ENCODE results near the gene ABCA2.

The ABCA2 gene

GRCh38 chr9:137020771-137021567 lies 7.1 kb downstream of the ABCA2 start:
- no peak for DNase-seq (ENCODE audit: low read depth, low spot score)
- H3K4me3 ChIP-seq (ENCODE audit: low read length), result no peak overlapping the region

- no peak overlapping the region for H3K4me3 ChIP-seq (ENCODE audit: low read length)
- no peak for DNase-seq (ENCODE audit: low read depth, low spot score)
Measured at GRCh38 chr9:137019891-137020683, 8.0 kb downstream of the ABCA2 start.

- no peak overlapping the region for H3K4me3 ChIP-seq (ENCODE audit: low read length)
- no peak for DNase-seq (ENCODE audit: low read depth, low spot score)
Measured at GRCh38 chr9:137018761-137019559, 9.1 kb downstream of the ABCA2 start.

- DNase-seq (ENCODE audit: low read depth, low spot score), result no peak
- no peak overlapping the region for H3K4me3 ChIP-seq (ENCODE audit: low read length)
Measured at GRCh38 chr9:137017791-137018497, 10.1 kb downstream of the ABCA2 start.

GRCh38 chr9:137017071-137017470 lies 11.0 kb downstream of the ABCA2 start:
- no peak for DNase-seq (ENCODE audit: low read depth, low spot score)
- H3K4me3 ChIP-seq (ENCODE audit: low read length), result no peak overlapping the region

GRCh38 chr9:137016436-137016835 lies 11.6 kb downstream of the ABCA2 start:
- no peak for DNase-seq (ENCODE audit: low read depth, low spot score)
- H3K4me3 ChIP-seq (ENCODE audit: low read length), result no peak overlapping the region

- no peak for DNase-seq (ENCODE audit: low read depth, low spot score)
- H3K4me3 ChIP-seq (ENCODE audit: low read length), result no peak overlapping the region
Measured at GRCh38 chr9:137015976-137016375, 12.1 kb downstream of the ABCA2 start.

- no peak overlapping the region for H3K4me3 ChIP-seq (ENCODE audit: low read length)
- no peak for DNase-seq (ENCODE audit: low read depth, low spot score)
Measured at GRCh38 chr9:137015540-137015930, 12.5 kb downstream of the ABCA2 start.

- no peak for DNase-seq (ENCODE audit: low read depth, low spot score)
Measured at GRCh38 chr9:137014776-137015539, 13.1 kb downstream of the ABCA2 start.

GRCh38 chr9:137014166-137014565 lies 13.9 kb downstream of the ABCA2 start:
- DNase-seq (ENCODE audit: low read depth, low spot score), result no peak
- H3K4me3 ChIP-seq (ENCODE audit: low read length), result no peak overlapping the region

More at GRCh38 chr9:137014776-137015539, 13.1 kb downstream of the ABCA2 start:
- no peak overlapping the region for H3K4me3 ChIP-seq (ENCODE audit: low read length)

- no peak for DNase-seq (ENCODE audit: low read depth, low spot score)
- no peak overlapping the region for H3K4me3 ChIP-seq (ENCODE audit: low read length)
Measured at GRCh38 chr9:137013571-137013940, 14.5 kb downstream of the ABCA2 start.

- DNase-seq (ENCODE audit: low read depth, low spot score), result no peak
- H3K4me3 ChIP-seq (ENCODE audit: low read length), result no peak overlapping the region
Measured at GRCh38 chr9:137012694-137013570, 15.1 kb downstream of the ABCA2 start.

GRCh38 chr9:137011907-137012675 lies 15.9 kb downstream of the ABCA2 start:
- no peak for DNase-seq (ENCODE audit: low read depth, low spot score)
- no peak overlapping the region for H3K4me3 ChIP-seq (ENCODE audit: low read length)

- DNase-seq (ENCODE audit: low read depth, low spot score), result no peak
- no peak overlapping the region for H3K4me3 ChIP-seq (ENCODE audit: low read length)
Measured at GRCh38 chr9:137011156-137011555, 16.9 kb downstream of the ABCA2 start.

- no peak overlapping the region for H3K4me3 ChIP-seq (ENCODE audit: low read length)
- DNase-seq (ENCODE audit: low read depth, low spot score), result no peak
Measured at GRCh38 chr9:137009938-137010732, 17.9 kb downstream of the ABCA2 start.

GRCh38 chr9:137009217-137009616 lies 18.8 kb downstream of the ABCA2 start:
- DNase-seq (ENCODE audit: low read depth, low spot score), result no peak

More at GRCh38 chr9:137009217-137009616, 18.8 kb downstream of the ABCA2 start:
- no peak overlapping the region for H3K4me3 ChIP-seq (ENCODE audit: low read length)
